IPS-NIHi7 (cell line): ENCODE data around the gene COASY.

Experiments used
- DNase-seq: peaks from one replicate; pipeline ENCODE4 v3.0.0; 2012; ENCODE audit warnings: mixed read lengths; ENCODE audit errors: extremely low spot score

COASY gene

GRCh38 chr17:42574463-42574862 lies 12.5 kb downstream of the COASY start:
- DNase-seq: no peak

- DNase-seq: no peak
Measured at GRCh38 chr17:42577140-42577531, 15.2 kb downstream of the COASY start.

GRCh38 chr17:42577532-42578281 lies 15.8 kb downstream of the COASY start, which contains the start of gene PSMC3IP:
PSMC3IP (minus strand) TSS chr17:42577729; CDS start chr17:42577686, 43 bp downstream.
- DNase-seq: peak; percentile 98

GRCh38 chr17:42578282-42578869 lies 16.4 kb downstream of the COASY start:
- peak; percentile 94 for DNase-seq

- no peak for DNase-seq
Measured at GRCh38 chr17:42579794-42580551, 18.0 kb downstream of the COASY start.

- no peak for DNase-seq
Measured at GRCh38 chr17:42581744-42582270, 19.9 kb downstream of the COASY start.

- DNase-seq: no peak
Measured at GRCh38 chr17:42584880-42585279, 22.9 kb downstream of the COASY start.

- DNase-seq: no peak
Measured at GRCh38 chr17:42585353-42585752, 23.4 kb downstream of the COASY start.

- no peak for DNase-seq
Measured at GRCh38 chr17:42586514-42587230, 24.7 kb downstream of the COASY start.

- DNase-seq: no peak
Measured at GRCh38 chr17:42590886-42591285, 28.9 kb downstream of the COASY start.

GRCh38 chr17:42591411-42591810 lies 29.5 kb downstream of the COASY start:
- no peak for DNase-seq

GRCh38 chr17:42596386-42596785 lies 34.4 kb downstream of the COASY start:
- DNase-seq: no peak

GRCh38 chr17:42598905-42599304 lies 37.0 kb downstream of the COASY start:
- no peak for DNase-seq

- no peak for DNase-seq
Measured at GRCh38 chr17:42603318-42603717, 41.4 kb downstream of the COASY start.

- DNase-seq: no peak
Measured at GRCh38 chr17:42607769-42608168, 45.8 kb downstream of the COASY start.

- no peak for DNase-seq
Measured at GRCh38 chr17:42608305-42609181, 46.6 kb downstream of the COASY start.

- DNase-seq: peak; percentile 99
Measured at GRCh38 chr17:42609182-42609813, 47.4 kb downstream of the COASY start, which contains the start of the genes RETREG3 and TUBG1. RETREG3 (minus strand) TSS chr17:42609374; CDS start chr17:42609324, 50 bp downstream. TUBG1 (plus strand) TSS chr17:42609683; CDS start chr17:42609738, 55 bp downstream.

GRCh38 chr17:42609814-42610801 lies 48.2 kb downstream of the COASY start:
- DNase-seq: peak; percentile 27

- no peak for DNase-seq
Measured at GRCh38 chr17:42612013-42612412, 50.1 kb downstream of the COASY start.
